Activated naive CD4-positive, alpha-beta T cell treated with anti-CD3 and anti-CD28 coated beads, Interleukin-2, amount 50 U/mL, for 16 hours (primary cell): ENCODE results near the gene MTHFS.

Experiments used
- DNase-seq: peaks from one replicate; pipeline ENCODE4 v3.0.0-alpha.2; 2020

Gene MTHFS

DNA sequence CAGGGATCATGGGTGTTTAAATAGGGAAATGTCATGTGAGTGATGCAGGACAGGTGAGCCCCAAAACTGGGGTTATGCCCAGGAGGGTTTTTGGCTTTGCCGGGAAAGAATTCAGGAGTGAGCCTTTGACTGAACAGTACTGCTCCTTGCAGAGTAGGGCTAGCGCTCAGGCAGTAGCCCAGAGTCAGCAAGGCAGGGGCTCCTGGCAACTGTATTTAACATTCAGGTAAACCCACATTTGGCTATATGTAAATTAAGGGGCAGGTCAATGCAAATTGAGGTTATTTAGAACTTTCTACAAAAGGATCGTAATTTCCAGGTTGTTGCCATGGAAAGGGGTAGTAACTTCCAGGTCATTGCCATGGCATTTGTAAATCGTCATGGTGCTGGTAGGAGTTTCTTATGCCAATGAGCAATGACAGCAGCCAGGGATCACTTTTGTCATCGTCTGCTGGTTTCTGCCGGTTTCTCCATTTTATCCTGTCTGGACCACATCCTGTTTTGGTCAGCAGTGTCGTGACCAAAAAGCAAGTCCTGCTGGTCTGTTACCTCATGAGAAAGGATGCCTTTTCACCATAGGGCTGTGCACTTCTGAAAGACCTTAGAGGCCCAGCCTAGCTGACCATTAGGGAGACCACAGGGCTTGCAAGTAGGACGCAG is 24.3 kb downstream of the MTHFS start:
- DNase-seq = no peak

DNA sequence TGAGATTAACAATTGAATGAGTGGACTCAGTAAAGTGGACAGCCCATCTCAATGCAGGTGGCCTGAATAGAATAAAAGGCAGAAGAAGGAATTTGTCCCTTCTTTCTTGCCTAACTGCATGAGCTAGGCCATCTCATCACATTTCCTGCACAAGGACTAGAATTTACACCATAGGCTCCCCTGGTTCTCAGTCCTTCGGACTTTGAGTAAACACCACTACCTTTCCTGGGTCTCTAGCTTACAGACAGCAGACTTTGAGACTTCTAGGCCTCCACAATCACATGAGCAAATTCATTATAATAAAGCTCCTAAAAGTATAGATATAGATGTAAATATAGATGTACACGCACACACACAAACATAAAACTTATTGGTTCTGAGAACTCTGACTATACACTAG is 28.3 kb downstream of the MTHFS start:
- DNase-seq = no peak

DNA sequence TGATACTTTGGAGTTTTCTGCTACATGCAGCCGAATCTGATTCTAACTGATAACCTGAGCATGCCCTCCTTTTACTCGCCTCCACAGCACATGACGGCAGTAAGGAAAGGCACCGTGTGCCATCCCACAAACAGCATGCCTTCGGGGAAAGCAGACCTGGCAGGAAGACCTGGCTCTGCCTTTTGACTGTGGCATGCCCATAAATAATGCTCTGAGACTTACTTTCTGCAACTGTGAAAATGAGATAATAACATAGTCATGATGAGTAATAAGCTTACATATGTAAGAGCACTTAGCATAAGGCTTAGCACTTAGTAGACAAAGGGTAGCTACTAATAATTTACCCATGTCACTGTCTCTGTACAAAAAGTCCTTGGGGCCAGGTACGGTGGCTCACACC is 32.9 kb downstream of the MTHFS start:
- no peak for DNase-seq

DNA sequence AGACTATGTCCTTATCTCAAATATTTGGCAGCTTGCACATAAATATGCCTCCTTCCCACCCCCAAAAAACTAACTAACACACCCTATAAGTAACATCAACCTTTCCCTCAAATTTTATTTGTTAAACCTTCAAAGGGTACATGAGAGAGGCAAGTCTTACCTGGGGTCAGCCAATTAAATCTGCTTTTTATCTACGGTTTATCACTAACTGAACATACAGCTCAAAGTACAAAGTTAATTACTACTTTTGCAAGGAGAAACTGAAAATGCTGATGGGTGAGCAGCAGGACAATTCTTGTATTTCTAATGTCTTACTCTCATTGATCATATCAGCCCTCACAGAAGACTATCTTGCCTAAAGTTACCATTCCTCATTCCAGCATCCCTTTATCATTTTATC is 34.6 kb downstream of the MTHFS start:
- no peak for DNase-seq

DNA sequence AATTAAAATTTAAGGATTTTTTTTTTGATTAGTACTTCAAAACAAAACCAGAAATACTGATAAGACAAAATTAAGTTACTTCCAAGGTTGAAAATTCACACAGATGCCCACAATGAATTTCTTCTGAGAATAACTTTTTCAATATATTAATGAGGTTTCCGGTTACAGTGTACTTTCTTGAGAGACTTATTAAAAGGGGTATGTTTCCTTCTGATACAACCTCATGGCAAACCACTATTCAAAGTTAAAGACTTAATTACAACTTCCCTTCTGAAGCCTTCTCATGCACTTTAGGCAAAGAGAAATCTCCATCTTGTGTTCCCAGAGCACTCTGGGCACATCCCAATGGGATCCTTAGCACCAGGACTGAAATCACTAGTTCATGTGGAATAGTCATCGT is 36.2 kb downstream of the MTHFS start:
- no peak for DNase-seq

DNA sequence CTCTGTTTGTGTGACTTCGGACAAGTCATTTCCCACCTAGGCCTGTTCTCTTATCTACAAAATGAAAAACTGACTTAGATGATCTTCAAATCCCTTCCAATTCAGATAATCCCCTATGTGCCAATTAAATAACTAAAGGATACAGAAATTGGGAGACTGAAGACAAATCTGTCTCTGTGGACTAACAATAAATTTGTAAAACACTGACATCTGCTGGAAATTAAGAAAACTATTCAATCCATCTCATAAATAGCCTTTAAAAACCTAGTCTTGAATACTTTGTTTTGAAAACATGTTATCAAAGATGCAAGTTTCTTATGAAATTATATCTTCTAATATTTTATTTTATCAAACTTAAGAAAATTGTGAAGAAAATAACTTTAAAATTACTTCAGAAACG is 38.3 kb downstream of the MTHFS start:
- DNase-seq = no peak

DNA sequence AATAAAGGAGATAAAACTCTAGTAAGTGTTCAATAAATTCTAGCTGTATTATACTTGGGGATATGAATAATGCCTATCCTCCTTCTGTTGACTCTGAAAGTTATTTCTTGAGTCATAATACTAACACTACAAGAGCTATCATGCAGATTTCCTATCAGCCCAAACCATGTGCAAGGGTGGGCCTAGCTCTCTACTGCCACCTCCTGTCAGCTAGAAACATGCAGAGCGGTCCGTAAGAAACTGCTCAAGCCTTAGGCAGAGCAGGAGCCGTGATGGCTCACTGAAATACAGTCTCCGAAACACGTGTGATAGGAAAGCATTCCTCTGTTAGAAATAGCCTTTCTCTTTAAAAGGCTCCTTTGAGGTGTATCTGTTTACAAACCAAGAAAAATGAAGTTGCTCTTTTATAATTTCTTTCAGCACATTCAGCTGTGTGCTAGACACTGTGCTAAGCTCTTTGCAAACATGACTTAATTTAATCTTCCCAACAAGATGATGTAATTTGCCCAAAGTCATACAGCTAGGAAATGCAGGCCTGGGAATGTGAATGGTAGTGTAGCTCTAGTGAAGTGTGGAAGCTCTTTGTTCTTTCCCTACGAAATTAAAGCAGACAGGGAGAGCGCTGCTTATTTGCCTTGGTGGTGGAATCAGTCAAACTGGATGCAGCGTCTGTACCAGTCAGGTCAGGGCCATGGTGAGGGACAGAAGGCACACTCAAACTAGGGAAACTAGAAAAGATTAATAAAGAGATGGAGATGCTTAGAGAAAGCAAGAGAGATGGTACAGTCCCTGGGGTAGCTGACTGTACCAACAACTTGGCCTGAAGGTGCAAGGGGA is 43.1 kb downstream of the MTHFS start:
- peak; percentile 71 for DNase-seq

DNA sequence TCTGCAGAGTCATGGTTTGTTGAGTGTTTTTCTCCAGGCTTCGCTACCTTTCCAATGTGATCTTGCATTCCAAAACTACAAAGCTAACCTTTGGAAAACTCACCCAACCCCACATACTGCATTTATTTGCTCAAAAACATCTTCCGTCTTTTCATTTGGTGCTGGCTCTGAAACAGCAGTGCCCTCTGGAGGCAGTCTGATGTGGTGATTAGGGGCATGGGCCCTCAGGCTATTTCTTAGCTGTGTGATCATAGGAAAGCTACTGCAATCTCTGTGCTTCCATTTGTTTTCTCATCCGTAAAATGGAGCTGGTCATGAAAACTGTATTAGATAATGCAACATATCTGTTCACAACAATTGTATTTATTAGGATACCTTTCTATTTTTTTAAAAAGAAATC is 47.0 kb downstream of the MTHFS start:
- DNase-seq = peak; percentile 14

DNA sequence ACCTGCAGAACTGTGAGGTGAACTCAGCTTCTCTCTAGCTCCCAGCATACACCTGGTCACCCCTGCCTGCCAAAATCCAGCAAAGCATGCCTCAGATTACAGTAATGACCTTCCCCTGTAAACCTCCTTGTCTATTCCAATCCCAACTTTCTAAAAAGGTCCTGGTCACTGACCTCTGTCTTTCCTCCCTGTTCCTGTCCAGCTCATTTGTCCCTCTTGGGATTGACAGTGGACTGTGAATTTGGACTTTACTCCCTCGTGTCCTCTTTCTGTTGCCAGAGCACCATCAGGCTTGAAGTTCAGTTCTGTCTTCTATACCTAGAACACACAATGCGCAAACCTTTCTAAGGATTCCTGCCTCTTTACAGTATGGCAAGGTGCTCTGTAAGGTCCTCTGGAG is 50.3 kb downstream of the MTHFS start:
- DNase-seq = no peak

DNA sequence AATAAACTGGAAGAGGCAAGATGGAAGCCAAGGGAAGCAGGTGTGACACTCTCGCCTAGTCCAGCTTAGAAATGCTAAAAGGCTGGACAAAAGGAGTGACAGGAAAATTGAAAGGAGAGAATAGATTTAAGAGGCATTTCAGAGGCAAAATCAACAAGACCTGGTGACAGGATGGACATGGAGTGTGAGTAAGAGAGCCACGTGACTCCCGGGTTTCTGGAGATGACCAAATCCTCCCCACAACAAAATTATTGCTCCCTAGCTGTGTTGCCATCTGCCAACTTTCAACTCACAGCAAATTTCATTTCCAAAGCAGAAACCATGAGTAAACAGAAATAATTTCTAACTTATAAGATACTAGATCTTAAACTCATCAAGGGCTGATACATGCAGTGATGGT is 52.6 kb downstream of the MTHFS start:
- DNase-seq = no peak

DNA sequence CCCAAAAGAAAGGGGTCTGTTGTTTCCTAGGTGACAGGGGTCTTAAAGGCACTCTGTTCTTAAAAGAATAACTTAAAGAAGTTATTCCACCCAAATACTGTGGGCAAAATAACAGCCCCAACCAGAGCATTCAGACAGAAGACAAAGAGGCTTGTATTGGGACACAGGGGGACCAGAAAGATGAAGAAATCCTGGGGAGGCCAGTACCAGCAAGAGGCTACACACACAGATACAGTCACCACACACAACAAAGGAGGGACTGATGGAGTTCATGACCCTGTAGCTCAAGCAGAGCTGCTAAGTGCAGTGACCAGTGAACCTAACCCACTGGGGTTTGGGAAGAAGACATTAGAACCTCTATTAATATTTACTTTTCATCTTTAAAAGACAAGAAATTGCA is 59.0 kb downstream of the MTHFS start:
- no peak for DNase-seq

DNA sequence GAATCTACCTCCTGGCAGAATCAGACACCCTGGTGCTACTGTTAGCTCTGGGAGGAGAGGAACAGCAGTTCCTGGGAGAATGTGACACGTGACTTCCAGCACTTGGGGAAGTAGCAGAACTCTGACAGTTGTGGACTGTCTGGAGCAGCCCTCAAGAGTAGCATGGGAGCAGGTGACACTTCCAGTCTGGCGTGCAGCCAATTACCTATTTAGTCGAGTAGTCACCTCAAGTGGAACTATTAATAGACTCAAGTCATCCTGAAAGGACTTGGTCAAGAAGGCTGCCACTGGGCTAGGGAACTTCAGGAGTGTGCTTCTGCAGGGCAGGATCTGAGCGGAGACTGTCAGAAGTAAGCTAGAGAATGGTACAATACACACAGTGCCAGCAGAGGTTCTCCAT is 62.3 kb downstream of the MTHFS start:
- DNase-seq = no peak

DNA sequence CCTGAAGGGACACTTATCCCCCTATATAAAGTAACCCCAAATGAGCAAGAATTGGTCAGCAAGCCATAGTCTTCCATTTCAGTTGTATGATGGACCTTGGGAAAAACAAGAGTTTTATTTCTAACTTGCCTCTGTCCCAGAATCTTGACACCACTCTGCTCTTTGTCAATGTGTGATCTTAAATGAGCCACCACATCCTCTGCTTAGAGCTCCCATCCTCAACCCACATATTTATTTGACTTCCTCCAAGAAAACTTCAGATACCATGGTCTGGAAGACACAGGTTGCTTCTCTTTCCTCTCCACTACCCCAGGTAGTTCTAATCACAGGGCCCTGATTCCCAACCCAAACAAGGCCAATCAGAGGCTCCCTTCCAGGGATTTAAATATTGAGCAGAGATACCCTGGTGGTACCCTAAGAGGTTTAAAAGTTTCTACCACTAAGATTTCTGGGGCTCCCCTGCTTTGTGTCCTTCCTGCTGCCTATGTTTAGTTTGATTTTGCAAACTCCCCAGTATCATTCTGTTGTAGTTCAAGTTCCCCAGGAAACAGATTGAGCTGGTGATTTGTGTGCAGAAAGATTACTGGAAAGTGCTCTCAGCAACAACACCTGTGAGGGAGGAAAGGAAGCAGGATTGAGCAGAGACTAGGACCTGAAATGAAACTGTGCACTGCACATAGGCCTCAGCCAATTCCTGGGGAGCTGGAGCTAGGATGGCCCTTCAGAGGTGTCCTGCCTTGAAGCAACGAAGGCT is 64.3 kb downstream of the MTHFS start:
- DNase-seq = no peak

DNA sequence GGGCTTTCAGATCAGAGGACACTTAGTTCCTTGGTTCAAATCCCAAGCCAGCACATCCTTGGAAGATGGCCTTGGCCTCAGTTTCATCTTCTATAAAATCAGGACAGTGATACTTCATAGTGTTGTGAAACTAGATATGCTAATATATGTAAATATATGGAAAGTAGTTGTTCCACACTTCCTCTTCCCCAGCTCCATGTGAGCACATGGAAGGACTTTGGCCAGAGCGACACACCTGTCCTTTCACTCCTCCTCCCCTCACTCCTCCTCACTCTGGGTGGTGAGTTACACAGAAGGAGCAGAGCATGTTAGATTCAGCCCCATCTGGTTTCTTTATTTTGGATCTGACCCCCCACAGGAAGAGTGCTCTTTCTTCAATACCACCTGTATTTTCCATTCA is 65.2 kb downstream of the MTHFS start:
- no peak for DNase-seq

DNA sequence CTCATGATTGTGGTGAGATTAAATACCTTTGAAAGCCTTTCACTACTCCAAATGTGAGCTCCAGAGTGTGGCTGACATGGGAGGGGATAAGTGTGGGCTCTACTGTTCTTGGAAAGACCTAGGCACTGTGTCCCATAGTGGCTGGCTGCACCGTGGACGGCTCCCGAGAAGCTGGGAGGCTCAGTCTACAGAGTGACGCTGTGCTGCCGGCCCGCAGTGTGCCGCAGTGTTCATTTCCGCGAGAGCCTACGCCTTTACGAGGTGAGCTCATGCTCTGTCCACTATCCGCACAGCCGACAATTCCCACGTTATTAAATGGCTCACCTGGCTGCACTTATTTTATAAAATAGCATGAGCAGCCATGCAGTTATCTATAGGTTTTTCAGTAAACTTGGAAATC is 66.9 kb downstream of the MTHFS start:
- no peak for DNase-seq

DNA sequence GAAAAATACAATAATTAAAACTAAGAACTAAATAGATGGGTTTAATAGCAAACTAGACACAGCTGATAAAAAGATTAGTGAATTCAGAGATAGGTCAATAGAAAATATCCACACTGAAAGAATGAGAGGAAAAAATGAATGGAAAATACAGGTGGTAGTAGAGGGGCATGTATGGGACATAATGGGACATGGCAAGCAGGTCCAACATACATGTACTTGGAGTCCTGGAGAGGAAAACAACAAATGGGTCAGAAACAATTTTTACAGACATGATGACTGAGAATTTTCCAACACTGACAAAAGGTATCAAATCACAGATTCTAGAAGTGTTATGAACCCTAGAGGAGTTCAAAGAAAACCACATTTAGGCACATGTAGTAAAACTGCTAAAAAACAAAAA is 68.4 kb downstream of the MTHFS start:
- no peak for DNase-seq

DNA sequence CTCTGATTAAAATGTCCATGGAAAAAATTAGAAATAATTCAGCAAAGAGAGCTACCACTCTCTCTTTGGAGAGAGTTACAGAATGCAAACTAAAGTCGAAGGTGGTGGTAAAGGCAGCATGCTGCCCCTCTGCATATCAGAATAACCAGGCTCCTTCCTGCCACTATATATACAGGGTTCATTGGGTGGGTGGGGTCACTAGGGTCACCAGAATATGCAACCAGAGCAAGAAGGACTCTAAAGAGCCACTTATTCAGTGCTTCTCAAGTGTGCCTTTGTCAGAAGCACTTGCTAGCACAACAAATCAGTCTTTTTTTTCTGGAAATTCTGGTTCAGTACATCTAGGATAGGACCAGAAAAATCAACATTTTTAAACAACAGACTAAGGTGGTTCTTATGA is 70.0 kb downstream of the MTHFS start:
- no peak for DNase-seq

DNA sequence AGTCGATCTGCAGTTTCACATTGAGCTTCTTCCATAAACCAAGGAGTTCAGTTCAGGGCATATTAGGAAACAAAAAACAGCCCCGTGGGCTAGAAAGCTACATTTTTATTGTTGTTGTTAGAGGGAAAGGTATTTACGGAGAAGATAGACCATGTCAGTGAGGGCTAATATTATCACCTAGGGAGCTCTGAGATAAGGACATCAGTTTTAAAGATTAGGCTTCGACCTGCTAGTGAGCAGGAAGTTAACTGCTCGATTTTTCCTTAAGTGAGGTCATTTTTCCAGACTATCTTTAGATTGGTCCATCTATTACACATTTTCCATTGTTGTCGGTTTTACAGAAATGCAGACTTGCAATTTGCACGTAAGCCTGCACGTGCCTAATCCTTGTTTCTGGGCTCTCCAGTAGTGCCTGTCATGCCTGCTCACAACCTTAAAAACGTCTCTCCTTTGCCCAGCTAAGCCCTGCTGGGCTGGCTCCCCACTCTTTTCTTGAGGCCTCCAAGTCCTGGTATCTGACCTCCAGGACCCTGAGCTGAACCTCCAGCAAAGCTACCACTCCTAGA is 72.6 kb downstream of the MTHFS start:
- no peak for DNase-seq

DNA sequence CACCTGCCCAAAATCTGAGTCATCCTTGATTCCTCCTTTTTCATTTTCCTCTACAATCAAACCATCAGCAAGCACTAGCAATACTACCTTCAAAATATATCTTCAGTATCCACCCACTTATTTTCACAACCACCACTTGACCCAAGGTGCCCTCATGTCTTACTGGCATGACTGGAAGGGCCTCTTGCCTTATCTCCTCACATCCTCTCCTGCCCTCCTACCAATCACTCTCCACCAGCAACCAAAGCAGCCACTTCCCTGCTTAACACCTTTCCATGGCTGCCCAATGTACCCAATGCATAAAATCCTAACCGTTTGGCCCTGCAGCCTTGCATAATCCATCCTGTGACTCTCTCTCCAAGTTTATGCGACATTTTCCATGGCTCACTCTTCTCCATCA is 76.0 kb downstream of the MTHFS start:
- DNase-seq = no peak

DNA sequence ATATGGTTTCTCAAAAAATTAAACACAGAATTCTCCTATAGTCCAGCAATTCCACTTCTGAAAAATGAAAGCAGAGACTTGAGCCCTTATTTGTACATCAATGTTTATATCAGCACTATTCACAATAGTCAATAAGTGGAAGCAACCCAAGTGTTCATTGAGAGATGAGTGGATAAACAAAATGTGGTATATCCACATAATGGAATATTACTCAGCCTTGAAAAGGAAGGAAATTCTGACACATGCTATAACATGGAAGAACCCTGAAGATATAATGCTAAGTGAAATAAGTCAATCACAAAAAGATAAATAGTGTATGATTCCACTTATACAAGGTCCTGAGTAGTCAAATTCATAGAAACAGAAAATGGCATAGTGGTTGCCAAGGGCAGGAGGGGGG is 76.6 kb downstream of the MTHFS start:
- DNase-seq = no peak

DNA sequence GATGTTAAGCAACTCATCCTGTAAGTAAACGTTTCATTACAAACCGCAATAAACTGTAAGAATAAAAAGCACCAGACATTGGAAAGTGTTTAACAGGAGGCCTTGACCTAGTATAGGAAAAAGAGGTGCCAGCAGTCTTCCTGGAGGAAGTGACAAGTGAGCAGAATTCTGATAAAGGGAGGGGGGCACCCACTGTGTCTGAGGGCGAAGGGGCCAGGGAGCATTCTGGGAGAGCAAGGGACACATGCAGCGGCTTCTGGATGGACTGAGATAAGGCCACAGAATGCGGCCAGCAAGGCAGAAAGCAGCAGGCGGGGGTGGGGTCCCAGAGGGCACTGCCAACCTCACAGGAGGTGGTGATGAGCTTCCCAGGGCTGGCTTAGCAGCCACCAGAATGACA is 80.2 kb downstream of the MTHFS start:
- no peak for DNase-seq

DNA sequence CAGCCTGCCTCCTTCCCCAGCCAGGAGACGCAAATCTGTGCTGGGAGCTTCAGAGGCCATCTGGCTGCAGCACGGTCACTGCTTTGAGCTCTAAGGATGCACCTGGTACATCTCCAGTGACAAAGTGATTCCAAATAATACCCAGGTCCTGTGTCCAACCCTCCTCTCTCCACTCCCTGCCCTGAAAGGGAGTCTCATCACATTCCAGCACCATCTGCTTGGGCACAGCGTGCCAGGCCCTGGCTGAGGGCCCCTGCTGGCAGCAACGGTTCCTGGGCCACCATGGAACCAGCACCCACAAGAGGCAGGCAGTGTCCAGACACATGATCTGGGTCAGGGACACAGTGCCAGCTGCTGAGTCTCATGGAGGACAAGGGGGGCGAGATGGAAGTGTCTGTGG is 81.3 kb downstream of the MTHFS start:
- no peak for DNase-seq

DNA sequence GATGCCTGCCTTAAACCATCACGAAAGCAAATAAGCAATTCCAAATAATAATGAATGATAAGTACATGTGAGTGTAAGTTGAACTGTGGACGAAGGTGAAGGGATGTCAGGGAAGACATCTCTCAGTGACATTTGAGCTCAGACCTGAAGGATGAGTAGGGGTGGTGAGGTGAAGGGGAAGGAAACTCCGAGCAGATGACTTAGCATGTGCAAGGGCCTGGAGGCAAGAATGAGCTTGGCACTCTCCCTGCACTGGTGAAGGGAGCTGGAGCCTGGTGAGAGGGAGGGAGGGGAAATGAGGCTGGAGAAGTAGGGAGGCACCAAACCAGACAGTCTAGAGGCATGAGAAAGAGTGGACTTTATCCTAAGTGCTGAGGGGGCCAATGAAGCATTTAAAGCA is 84.3 kb downstream of the MTHFS start:
- DNase-seq = no peak
